GM21515 (cell line): ENCODE data around the gene MVB12B.

Source experiments
- ATAC-seq: cut with Tn5 transposase; IDR thresholded peaks from one replicate; pipeline ENCODE4 v1.9.1; 2021; ENCODE audit not compliant: unreplicated experiment

The MVB12B gene

GRCh38 chr9:126448865-126449577 lies 122.4 kb downstream of the MVB12B start:
- no peak for ATAC-seq

- ATAC-seq, result no peak
Observed at GRCh38 chr9:126449725-126450667, 123.4 kb downstream of the MVB12B start.

- no peak for ATAC-seq
Observed at GRCh38 chr9:126450668-126451205, 124.1 kb downstream of the MVB12B start.

- no peak for ATAC-seq
Observed at GRCh38 chr9:126451316-126451885, 124.8 kb downstream of the MVB12B start.

GRCh38 chr9:126452106-126452505 lies 125.5 kb downstream of the MVB12B start:
- no peak for ATAC-seq

- no peak for ATAC-seq
Observed at GRCh38 chr9:126453156-126453963, 126.7 kb downstream of the MVB12B start.

GRCh38 chr9:126454215-126454614 lies 127.6 kb downstream of the MVB12B start:
- ATAC-seq, result no peak

- no peak for ATAC-seq
Observed at GRCh38 chr9:126454795-126455194, 128.2 kb downstream of the MVB12B start.

GRCh38 chr9:126456441-126457174 lies 130.0 kb downstream of the MVB12B start:
- no peak for ATAC-seq

- ATAC-seq, result no peak
Observed at GRCh38 chr9:126457175-126457547, 130.5 kb downstream of the MVB12B start.

GRCh38 chr9:126457890-126458289 lies 131.3 kb downstream of the MVB12B start:
- no peak for ATAC-seq

- no peak for ATAC-seq
Observed at GRCh38 chr9:126459126-126459525, 132.5 kb downstream of the MVB12B start.

- no peak for ATAC-seq
Observed at GRCh38 chr9:126459546-126459945, 132.9 kb downstream of the MVB12B start.

GRCh38 chr9:126459965-126460843 lies 133.6 kb downstream of the MVB12B start:
- no peak for ATAC-seq

GRCh38 chr9:126461029-126461428 lies 134.4 kb downstream of the MVB12B start:
- ATAC-seq, result no peak

GRCh38 chr9:126461608-126462007 lies 135.0 kb downstream of the MVB12B start:
- no peak for ATAC-seq

- ATAC-seq, result no peak
Observed at GRCh38 chr9:126462617-126463016, 136.0 kb downstream of the MVB12B start.

GRCh38 chr9:126463426-126463825 lies 136.8 kb downstream of the MVB12B start:
- ATAC-seq, result no peak
